Choroid plexus epithelial cell (primary cell): ENCODE measurements around the gene HHIPL1.

ENCODE experiments used
- DNase-seq: peaks from one replicate; pipeline ENCODE4 v3.0.0-alpha.2; 2010; ENCODE audit warnings: low read depth
- H3K4me3 ChIP-seq: 2 replicates; pipeline ENCODE4 v1.5.1; 2011; ENCODE audit warnings: low read depth, mild to moderate bottlenecking, control low read depth, low read length, moderate library complexity
- CTCF ChIP-seq: conservative IDR thresholded peaks from 2 replicates; pipeline ENCODE4 v1.5.1; 2011; ENCODE audit warnings: low read depth, mild to moderate bottlenecking, control low read depth, inconsistent platforms, low read length, moderate library complexity

HHIPL1 gene

GRCh38 chr14:99644723-99645544, at the start of gene HHIPL1:
Gene HHIPL1, plus strand, starts transcription at chr14:99645129. Its CDS starts 79 bp downstream, at chr14:99645208.
- TF ChIP-seq CTCF, result no peak
- peak within 1 kb of the TSS; percentile 51 for H3K4me3 ChIP-seq
- peak; percentile 46 for DNase-seq

GRCh38 chr14:99595524-99595923, 49.4 kb upstream of the HHIPL1 start:
- no peak for TF ChIP-seq CTCF
- H3K4me3 ChIP-seq, result no peak overlapping the region
- DNase-seq, result no peak

GRCh38 chr14:99596071-99596627, 48.8 kb upstream of the HHIPL1 start:
- H3K4me3 ChIP-seq, result no peak overlapping the region
- no peak for DNase-seq
- no peak for TF ChIP-seq CTCF

GRCh38 chr14:99596772-99597171, 48.2 kb upstream of the HHIPL1 start:
- no peak overlapping the region for H3K4me3 ChIP-seq
- DNase-seq, result no peak
- TF ChIP-seq CTCF, result no peak

GRCh38 chr14:99597911-99598600, 46.9 kb upstream of the HHIPL1 start:
- H3K4me3 ChIP-seq, result no peak overlapping the region
- TF ChIP-seq CTCF, result no peak
- DNase-seq, result no peak

- no peak for TF ChIP-seq CTCF
- H3K4me3 ChIP-seq, result no peak overlapping the region
- DNase-seq, result no peak
Observed at GRCh38 chr14:99598774-99599173, 46.2 kb upstream of the HHIPL1 start.
